Kidney glomerular epithelial cell (primary cell): ENCODE results near the gene UBE2E2.
"Not testable (repeated sequence)": the region's sequence is repeated elsewhere in the genome, so short reads cannot be mapped to it uniquely, and the experiment has no call there.

Experiments
- DNase-seq: peaks from one replicate; lab custom pipeline; 2025; lab: John Stamatoyannopoulos, UW

Gene UBE2E2

DNA sequence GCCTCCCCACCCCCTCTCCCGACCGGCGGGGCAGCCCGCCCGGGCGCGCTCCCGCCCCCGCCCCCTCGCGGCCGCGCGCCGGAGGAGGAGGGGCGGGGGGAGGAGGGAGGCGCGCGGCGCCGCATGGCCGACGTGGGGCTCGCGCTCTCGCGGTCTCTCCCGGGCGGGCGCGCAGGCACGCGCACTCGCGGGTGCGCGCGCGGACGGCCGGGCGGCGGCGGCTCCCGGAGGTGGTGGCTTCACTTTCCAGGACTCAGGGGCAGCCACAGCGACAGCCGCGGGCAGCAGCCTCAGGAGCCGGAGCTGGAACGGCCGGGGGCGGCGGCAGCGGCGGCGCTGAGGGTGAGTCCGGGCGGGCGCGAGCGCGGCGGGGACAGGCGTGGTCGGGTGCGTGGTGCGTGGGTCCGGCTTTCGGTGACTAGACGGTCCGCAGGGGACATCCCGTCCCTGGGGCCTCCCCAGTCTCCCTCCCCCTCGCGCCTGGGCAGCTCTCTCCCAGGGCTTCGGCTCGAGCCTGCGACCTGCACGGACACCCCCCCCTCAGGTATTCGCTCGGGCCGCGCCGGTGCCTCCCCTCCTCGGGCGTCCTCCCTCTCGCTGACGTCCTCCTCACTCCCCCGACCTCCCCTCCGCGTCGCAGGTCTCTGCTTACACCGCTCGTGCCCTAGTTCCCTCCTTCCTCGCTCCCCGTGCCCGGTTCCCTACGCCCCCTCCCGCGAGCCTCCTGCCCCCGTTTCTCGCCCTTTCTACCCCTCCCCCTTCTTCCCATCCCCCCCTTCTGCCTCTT, at the start of gene UBE2E2:
Gene UBE2E2, plus strand, starts transcription at position 407 of the 787 bp plus-strand sequence.
- peak; percentile 33 for DNase-seq

DNA sequence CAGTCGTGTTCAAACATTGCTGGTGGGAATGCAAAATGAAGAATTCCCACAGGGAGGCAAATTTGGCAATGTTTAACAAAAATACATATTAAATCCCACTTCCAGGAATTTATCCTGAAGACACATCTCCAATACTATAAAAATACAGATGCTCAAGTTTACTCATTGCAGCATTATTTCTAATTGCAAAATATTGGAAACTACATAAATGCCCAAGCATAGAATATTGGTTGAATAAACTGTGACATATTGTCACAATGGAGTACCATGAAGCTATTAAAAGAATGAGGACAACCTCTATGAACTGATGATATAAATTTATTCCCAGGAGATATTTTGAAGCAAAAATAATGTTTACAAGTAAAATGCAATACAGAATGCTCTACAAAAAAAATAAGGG, 49.7 kb upstream of the UBE2E2 start:
- DNase-seq: no peak

DNA sequence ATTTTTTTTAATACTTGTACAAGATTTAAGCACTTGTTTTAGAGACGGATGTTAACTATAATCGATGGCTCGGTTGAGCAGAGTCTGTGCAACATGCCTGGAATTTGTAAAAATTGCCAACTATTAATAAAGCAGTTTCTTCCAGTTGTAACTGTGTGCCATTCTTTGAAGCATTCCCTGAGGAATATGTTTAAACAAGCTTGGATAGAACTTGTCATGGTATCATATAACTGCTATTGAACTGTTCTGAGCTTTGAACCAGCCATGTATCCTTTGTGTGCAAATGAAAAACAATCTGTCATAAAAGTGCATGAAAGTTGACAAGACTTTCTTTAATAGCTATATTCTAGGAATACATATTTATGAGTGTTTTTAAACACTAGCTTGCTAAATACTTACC, 45.8 kb upstream of the UBE2E2 start:
- DNase-seq: no peak

DNA sequence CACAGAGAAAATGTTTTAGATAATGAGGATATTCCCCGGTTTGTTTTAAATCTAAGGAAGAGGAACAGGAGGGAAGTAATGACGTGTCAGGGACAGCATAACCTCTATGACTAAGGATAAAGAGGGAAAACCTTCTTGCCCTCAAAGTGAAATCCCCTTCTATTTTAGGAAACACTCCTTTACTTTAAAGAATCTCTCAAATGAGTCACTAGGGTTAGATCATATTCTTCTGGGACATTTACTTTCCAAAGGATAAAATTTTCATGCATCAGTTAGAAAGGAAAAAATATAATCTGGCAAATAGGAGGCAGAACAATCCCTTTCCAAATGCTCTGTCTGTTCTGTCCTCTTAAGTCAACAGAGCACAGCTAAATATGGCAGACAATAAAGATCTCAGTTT, 43.2 kb upstream of the UBE2E2 start:
- DNase-seq: peak; percentile 94

DNA sequence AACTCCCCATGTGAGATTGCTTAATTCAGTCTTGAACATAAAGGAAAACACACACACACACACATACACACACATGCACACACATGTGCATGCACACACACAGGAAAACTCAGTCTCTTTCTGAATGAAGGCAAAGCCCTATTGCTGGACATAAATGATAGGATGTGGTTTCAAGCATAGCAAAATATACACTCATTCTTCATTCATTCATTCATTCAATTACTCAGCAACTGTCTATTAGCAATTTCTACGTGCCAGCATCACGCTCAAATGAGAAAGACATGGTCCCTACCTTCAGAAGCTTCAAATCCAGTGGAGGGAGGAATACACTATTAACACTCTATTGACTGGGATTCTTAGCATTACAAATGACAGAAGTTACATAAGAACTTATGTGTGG, 41.8 kb upstream of the UBE2E2 start:
- DNase-seq: no peak

DNA sequence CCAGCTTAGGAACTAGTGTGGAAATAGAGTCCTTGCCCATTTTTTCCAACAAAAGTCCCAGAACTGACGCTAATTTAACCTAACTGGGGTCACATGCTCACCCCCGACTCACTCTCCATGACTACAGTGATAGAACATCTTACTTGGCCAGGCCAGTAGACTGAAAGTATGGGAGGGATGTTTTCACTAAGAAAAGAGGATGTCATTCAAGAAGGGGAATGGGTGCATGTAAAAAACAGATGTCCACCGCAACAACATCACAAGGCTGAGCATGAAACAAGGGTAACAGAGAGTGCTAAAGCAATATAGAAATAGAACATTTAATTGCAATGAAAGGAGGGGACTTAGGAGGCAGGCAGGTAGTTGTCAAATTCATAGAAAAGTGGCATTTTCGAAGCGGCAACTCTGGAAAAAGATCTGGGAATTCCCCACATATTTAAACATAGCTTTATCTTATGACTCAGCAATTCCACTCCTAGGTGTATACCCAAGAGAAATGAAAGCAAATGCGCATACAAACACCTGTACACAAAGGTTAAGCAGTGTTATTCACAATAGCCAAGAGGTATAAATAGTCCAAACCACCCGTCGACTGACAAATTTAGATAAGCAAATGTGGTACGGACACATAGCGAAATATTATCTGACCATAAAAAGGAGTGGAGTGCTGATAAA, 41.1 kb upstream of the UBE2E2 start:
- DNase-seq: no peak

DNA sequence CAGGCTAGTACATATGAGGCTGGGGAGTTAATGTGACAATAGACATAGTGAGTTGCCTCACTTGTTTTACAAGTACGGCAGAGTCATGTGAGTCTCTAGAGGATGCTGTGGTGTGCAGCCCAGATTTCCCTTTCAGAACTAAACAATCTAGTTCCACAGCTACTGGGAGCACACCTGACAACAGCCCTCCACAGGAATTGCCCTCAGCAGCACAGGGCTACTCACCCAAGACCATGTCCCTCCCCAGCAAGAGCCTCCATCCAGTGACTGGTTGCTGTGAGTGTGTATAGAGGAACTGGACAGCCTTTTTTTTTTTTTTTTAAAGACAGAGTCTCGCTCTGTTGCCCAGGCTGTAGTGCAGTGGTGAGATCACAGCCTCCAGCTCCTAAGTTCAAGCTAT, 40.2 kb upstream of the UBE2E2 start:
- DNase-seq: no peak

DNA sequence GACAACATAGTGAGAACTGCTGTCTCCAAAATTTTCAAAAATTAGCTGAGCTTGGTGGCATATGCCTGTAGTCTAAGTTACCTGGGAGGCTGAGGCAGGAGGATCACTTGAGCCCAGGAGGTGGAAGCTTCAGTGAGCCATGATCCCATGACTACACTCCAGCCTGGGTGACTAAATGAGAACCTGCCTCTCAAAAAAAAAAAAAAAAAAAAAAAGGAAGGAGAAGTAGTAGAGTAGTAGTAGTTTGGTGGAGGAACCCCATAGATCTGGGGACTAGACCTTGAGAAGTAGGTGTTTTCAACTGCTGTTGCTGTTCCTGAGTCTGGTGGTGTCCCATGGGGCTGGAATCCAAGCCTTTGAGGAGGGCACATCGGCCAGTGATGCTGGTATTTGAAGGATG, 38.4 kb upstream of the UBE2E2 start:
- no peak for DNase-seq

DNA sequence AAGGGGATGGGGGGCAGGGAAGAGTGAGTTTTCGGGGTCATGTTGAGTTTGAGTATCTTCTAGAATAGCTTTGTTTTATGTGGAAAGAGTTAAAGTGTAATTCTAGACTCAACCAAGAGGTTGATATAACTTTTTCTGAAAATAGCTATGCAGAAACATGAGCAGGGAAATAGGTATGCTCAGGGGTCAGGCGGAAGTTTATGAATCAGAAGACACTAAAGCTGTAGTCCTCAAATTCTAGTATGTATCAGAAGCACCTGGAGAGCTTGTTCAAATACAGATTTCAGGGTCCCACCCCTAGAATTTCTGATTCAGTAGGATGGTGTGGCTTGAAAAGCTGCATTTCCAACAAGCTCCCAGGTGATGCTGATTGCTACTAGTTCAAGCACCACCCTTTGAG, 37.6 kb upstream of the UBE2E2 start:
- no peak for DNase-seq

DNA sequence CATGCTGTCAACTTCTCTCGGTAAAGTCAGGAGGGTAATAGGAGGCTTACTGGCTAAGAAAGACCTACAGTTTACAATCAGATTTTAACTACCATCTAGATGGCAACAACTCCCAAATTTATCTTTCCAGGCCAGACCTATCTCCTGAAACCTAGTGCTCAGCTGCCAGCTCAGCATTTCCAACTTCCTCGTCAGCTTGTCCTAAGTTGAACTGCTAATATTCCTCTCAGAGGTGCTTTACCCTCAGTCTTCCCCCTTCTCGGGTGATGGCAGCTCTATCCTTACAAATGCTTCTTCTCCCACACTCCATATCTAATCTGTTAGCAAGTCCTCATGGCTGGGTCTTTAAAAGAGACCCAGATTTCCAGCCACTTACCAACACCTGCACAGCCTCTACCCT, 36.9 kb upstream of the UBE2E2 start:
- DNase-seq: no peak

DNA sequence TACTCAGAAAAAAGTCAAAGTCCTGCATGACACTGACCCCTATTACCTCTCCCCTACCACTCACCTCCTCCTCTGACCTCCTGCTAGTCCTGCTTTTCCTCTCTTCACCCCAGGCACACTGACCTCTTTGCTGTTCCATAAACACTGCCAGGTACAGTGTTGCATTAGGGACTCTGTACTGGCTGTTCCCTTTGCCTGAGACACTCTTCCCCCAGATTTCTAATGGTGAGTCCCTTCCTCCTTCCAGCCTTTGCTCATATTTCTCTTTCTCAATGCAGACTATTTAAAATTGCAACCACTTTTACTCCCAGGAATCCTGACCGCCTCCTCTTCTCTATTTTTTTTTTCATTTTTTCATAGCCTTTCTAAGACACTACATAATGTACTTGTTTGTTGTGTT, 36.3 kb upstream of the UBE2E2 start:
- no peak for DNase-seq

DNA sequence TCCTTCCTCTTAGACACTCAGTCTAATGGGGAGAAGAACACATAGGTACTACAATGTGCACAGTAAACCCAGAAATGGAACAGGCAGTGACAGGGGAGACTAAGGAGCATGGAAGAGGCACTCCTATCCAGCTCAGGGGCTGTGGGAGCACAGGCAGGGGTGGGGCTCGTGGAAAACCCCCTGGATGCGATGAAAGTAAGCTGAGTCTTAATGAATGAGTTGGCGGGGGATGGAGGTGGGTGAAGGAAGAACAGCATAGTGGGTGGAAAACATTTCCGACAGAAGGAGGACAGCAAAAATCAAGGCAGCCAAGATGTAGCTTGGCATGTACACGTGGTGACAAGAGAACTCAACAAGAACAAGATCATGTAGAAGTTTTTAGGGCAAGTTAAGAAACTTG, 33.6 kb upstream of the UBE2E2 start:
- DNase-seq: no peak

DNA sequence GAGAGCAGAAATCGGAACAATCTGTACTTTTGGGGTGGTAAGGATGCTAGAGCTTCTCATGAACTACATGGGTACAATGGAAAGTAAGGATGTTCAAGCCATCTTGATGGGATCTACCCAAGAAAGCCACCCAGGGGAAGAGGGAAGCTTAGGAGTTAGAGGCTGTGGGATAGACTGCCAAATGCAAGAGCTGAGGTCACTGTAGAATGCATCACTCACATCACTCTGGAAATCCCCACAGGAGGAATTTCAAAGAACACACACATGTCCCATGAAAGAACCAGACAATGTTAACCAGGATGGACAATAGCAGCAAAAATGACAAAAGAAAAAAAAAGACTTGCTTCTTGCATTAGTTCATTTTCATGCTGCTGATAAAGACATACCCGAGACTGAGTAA, 32.8 kb upstream of the UBE2E2 start:
- peak; percentile 25 for DNase-seq

DNA sequence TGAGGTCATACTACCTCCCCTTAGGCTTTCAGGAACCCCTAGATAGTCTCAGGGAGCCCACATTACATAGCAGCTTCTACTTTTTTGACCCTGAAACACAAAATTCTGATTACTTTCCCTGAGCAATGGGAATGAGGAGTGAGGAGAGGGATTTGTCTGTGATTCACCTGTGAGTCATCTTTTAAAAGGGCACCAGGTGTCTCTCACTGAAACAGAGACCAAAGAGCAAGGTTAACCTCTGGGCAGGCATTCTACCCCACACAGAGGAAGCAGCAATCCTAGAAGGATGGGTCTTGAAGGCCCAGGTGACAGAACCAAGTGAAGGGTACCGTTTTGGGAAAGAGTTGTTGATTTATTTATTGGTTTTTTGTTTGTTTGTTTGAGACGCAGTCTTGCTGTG, 31.1 kb upstream of the UBE2E2 start:
- DNase-seq: no peak

DNA sequence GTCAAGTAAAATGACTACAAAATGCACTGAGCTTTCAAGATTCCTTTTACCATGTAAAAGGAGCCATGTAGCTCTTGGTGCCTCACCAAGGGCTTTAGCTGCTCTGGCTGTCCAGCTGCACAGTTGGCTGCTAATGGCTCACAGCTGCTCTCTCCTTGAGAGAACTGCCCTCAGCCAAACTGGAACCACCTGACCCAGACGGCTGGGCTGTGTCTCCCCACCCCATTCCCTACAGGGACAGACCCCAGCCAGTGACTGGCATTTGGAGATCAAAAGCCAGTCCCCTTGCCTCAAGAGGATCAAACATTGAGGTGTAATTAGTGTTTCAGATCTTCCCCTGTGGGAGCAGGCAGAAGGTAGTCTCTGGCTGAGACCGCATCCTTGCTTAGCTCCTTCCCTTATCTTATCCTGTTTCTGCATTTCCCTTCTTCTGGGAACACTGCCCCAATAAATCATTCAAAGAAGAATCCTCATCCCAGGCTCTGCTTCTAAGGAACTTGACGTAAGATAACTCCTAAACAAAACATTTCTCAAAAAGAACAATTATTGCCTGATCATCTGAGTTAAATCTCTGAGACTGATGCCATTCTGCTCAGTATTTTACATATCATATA, 28.6 kb upstream of the UBE2E2 start:
- DNase-seq: no peak

DNA sequence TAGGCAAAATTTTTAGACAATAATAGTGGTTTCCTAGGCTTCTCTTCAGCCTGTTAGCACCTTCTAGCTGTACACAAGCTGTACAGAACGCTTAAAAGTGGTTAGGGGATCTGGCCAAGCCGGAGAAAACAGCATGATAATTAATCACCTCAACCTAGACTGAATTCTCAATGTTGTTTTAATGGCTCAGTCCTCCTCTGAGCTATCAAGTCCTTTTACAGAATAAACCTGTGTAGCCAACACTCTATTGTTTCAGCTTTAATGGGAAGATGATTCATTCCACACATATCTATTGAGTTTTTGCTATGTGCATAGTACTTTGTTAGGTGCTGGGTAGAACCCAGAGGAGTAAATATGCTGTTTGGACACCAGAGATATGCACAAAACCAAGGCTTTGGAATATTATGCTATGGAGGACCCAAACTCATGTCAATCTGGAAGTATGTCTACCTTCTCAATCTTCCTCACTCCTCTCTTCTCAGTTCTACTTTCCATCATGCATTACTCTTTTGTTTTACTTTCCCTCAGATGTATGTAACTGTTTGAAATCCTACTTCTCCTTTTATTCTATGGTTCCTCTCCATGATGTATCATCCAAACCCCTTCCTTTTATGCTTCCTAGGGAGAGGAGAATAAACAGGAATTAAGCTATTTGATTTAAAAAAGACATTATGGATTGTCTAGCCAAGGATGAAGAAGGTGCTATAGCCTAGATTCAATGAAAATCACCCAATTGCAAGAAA, 27.6 kb upstream of the UBE2E2 start:
- peak; percentile 77 for DNase-seq

DNA sequence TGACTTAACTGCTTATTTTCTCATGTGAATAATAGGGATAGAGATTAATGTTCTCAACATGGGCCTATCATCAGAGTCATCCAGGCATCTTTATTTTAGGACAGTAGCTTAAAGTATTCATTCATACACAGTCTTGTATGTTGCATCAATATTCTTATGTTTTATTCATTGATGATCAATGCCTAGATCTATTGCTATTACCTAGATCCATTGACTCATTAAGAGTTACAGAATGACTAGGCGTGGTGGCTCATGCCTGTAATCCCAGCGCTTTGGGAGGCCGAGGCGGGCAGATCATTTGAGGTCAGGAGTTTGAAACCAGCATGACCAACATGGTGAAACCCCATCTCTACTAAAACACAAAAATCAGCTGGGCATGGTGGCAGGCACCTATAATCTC, 26.3 kb upstream of the UBE2E2 start:
- DNase-seq: not testable (repeated sequence)

DNA sequence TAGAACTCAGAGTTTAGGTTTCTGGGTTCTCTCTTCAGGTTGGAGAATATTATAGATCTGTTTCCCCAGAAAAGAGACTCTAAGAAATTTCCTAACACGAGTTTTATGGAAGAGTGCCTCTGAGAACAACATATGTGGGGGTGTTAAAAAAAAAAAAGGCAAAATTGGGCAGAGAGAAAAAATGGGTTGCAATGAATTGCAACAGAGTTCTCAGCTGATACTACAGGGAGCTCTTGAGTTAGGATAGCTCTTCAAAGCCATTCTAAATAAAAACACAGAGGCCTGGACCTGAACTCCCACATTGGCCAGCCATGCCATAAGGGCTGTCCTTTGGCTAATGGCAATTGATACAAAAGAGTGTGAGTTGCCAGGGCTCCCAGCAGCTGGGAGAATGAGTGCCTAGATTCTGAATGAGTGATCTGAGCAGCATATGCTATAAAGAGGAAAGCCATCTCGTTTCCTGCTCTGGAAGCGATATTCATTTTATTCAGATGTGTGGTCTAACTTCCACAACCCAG, 20.1 kb upstream of the UBE2E2 start:
- DNase-seq: no peak

DNA sequence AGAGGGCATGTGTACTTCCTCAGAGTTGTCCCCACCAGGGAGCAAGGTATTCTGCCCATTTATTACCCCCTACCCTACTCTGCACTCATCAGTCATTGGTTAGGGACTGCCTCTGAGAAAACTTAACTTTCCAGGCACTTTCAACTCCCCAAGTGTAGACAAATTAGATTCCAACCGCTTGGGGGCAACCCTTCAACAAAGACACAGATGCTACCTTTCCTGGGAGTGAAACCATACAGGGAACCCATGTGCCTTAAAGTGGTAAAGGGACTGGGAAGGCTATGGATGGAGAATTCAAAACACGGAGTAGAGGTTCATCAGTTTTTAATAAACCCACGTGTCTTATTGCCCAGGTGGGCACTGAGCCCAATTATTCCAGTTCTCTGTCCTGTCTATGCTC, 19.4 kb upstream of the UBE2E2 start:
- peak; percentile 42 for DNase-seq

DNA sequence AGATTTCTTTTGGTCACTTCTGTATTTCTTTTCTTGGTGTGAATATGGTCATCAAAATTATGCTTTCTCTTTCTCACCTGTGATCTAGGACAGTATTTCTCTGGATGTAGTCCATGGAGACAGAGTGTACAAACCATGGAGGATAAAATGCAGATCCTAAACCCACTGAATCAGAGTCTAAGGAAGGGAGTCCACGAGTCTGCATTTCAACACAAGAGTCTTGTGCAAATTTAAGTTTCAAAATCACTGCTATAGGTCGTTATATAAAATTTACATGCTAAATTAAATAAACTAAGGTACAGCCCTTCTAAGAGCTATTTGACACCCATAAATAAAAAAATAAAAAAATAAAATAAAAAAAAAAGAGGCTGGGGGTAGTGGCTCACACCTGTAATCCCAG, 17.3 kb upstream of the UBE2E2 start:
- DNase-seq: no peak

DNA sequence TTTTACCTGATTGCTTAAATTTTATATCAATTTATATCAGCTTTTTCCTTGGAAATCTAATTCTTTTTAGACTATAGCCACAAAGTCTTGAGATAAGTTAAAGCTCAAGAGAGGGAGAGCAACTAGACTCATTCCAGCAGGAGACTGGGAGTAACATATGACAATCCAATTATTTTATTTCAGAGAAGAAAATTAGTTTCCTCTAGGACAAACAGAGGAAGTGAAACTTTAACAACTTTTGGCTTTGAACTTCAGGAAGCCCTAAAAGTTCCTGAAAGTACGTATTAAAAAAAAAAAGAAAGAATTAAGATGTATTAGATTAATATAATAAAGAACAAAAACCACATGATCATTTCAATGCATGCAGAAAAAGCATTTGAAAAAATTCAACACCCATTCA, 13.9 kb upstream of the UBE2E2 start:
- DNase-seq: no peak

DNA sequence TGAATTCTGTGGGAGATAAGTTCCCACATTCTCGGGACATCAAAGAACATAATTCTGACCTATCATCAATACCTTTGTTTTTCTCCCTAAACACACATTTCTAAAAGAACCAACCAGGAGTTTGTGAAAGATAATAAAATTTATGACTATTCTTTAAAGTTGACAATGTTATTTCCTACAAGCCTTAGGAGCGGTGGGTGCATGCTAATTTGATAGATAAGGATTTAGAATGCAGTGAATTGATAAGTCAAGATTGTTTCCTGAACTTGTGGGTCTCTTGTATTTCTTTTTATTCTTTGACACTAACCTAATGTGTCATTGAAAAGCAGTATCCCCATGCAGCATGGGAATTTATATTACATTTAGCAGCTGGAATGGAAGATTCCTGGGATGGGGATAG, 10.3 kb upstream of the UBE2E2 start:
- no peak for DNase-seq
